ENCODE measurements around the gene GFER. TPM values are rescaled to one million over a fixed set of nuclear protein-coding genes. Genes with fewer than 3 reads are reported as not detected.

The GFER gene
- total and polyA plus RNA-seq, 2 experiments from 2014 or later, result 16.4 to 31.0 TPM

GRCh38 chr16:1999866-2000514 lies 16.0 kb downstream of the GFER start:
- in situ Hi-C loops (cut with MboI), result no loop called here
- Histone ChIP-seq H3F3A (ENCODE audit: insufficient read depth) (peaks cover 36% of the 10 kb centered on the region), H3K4me1 (ENCODE audit: insufficient read depth) (peaks cover 27% of the 10 kb centered on the region), H3K9ac (no peak overlapping the region), H3K9me2 (ENCODE audit: insufficient read depth) (no peaks in the 10 kb centered on the region), H3K36me3 (ENCODE audit: low read depth) (peaks cover 20% of the 10 kb centered on the region), H3K4me2 (ENCODE audit: unreplicated experiment) (no peak overlapping the region), H4K20me1 (ENCODE audit: insufficient read depth) (peaks cover 5% of the 10 kb centered on the region; the same call in 1 of the 2 replicates), H3K9me3 (ENCODE audit: low read depth) (no peaks in the 10 kb centered on the region), H3K79me2 (ENCODE audit: insufficient read depth) (peaks cover 50% of the 10 kb centered on the region), H3K27ac (no peak overlapping the region), H2AFZ (no peak overlapping the region), H3K4me3 (no peak overlapping the region), H3K27me3 (replicated peaks; ENCODE audit: insufficient read depth) (no peaks in the 10 kb centered on the region)
- TF ChIP-seq EZH2phosphoT487 (IDR thresholded peaks at IDR 0.05; ENCODE audit: insufficient read depth, low read depth) (no peak), EZH2 (IDR thresholded peaks at IDR 0.05; ENCODE audit: insufficient read depth, poor library complexity, severe bottlenecking) (no peak)
- no peak for DNase-seq
- WGBS, 2 experiments (ENCODE audit: low coverage in 1 of 2, low lambda C conversion rate in 2 of 2, missing lambda C conversion rate in 2 of 2), result 92% methylated on average over 22 to 28 of the region's 28 CpGs

DNA sequence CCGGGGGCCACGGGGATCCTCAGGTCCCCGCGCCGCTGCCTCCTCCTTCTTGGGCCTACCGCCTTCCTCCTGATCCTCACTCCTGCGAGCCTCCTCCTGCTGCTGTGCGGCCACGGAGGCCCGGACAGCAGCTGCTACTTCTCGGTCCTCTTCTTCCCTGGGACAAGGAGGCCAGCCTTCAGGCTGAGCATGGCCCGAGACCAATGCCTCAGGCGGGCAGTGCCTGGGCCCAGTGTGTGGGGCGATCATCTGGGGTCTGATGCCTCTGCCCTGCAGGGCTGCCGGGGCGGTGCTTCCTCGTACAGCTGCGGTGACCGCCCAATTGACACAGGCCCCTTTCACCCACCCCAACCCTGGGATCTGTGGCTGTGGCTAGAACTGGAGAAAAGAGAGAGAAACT lies 17.0 kb downstream of the GFER start:
- H3K4me1 ChIP-seq (ENCODE audit: insufficient read depth), result peaks cover 23% of the 10 kb centered on the region
- in situ Hi-C loops (cut with MboI), result no loop called here
- H3K79me2 ChIP-seq (ENCODE audit: insufficient read depth), result peaks cover 60% of the 10 kb centered on the region
- H3K36me3 ChIP-seq (ENCODE audit: low read depth), result peaks cover 20% of the 10 kb centered on the region
- no peaks in the 10 kb centered on the region for H3K27me3 ChIP-seq (replicated peaks; ENCODE audit: insufficient read depth)
- H3K9ac ChIP-seq, result no peak overlapping the region
- no peaks in the 10 kb centered on the region for H3K9me2 ChIP-seq (ENCODE audit: insufficient read depth)
- H3K4me2 ChIP-seq (ENCODE audit: unreplicated experiment), result no peak overlapping the region
- WGBS, 2 experiments (ENCODE audit: low coverage in 1 of 2, low lambda C conversion rate in 2 of 2, missing lambda C conversion rate in 2 of 2), result 98% methylated on average over 18 to 19 of the region's 19 CpGs
- no peak overlapping the region for H2AFZ ChIP-seq
- no peak overlapping the region for H3K27ac ChIP-seq
- no peak for DNase-seq
- no peak overlapping the region for H3K4me3 ChIP-seq
- H3F3A ChIP-seq (ENCODE audit: insufficient read depth), result peaks cover 26% of the 10 kb centered on the region
- no peak for TF ChIP-seq EZH2phosphoT487 (IDR thresholded peaks at IDR 0.05; ENCODE audit: insufficient read depth, low read depth)
- TF ChIP-seq EZH2 (IDR thresholded peaks at IDR 0.05; ENCODE audit: insufficient read depth, poor library complexity, severe bottlenecking), result no peak
- H4K20me1 ChIP-seq (ENCODE audit: insufficient read depth), result peaks cover 5% of the 10 kb centered on the region; the same call in 1 of the 2 replicates
- H3K9me3 ChIP-seq (ENCODE audit: low read depth), result no peaks in the 10 kb centered on the region

DNA sequence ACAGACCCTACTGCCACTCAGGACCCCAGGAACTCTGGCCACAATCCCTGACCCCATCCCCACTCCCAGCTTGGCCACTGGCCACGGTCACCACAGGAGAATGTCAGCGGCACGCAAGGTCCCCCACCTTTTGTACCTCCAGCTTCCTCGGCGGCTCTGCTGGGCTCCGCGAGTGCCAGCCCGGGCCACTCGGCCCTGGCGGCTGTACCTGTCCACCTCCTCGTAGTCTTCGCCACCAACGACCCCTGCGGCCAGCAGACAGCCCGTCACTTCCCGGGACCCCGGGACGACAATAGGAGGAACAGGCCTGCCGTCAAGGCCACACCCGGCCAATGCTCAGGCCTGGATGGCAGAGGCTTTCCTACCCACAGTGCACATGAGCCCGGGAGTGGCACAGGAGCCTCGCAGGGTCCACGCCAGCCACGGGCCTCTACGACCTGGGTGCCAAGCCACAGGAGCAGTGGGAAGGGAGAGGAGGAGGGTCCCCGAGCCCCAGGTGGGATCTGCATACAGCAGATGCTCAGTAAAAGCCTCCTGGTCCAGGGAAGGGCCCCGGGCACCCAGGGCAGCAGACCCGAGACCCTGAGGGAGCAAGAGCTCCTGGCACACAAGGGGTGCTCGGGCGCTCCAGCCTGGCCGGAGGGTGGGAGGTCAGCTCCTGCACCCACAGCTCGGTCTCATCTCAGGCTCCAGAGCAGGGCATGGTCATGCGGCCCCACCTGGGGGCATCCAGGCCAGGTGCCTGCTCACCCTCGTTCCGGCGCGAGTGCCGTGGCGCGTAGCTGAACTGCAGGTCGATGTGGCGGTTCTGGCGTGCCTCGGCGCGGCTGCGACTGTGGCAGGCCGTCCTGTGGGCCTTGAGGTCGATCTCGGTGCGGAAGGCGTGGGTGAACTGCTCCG lies 17.7 kb downstream of the GFER start:
- Histone ChIP-seq H4K20me1 (ENCODE audit: insufficient read depth) (peaks cover 5% of the 10 kb centered on the region; the same call in 1 of the 2 replicates), H3K36me3 (ENCODE audit: low read depth) (peaks cover 18% of the 10 kb centered on the region), H3K27ac (no peak overlapping the region), H3K4me1 (ENCODE audit: insufficient read depth) (peaks cover 20% of the 10 kb centered on the region), H3K9ac (no peak overlapping the region), H3K9me3 (ENCODE audit: low read depth) (no peaks in the 10 kb centered on the region), H3K79me2 (ENCODE audit: insufficient read depth) (peaks cover 67% of the 10 kb centered on the region), H3F3A (ENCODE audit: insufficient read depth) (peaks cover 19% of the 10 kb centered on the region), H3K9me2 (ENCODE audit: insufficient read depth) (no peaks in the 10 kb centered on the region), H3K4me3 (no peak overlapping the region), H3K4me2 (ENCODE audit: unreplicated experiment) (no peak overlapping the region), H3K27me3 (replicated peaks; ENCODE audit: insufficient read depth) (no peaks in the 10 kb centered on the region), H2AFZ (no peak overlapping the region)
- in situ Hi-C loops (cut with MboI), result no loop called here
- no peak for TF ChIP-seq EZH2phosphoT487 (IDR thresholded peaks at IDR 0.05; ENCODE audit: insufficient read depth, low read depth)
- DNase-seq, result no peak
- 95 to 97% methylated on average over 46 to 53 of the region's 53 CpGs for WGBS, 2 experiments (ENCODE audit: low coverage in 1 of 2, low lambda C conversion rate in 2 of 2, missing lambda C conversion rate in 2 of 2)

DNA sequence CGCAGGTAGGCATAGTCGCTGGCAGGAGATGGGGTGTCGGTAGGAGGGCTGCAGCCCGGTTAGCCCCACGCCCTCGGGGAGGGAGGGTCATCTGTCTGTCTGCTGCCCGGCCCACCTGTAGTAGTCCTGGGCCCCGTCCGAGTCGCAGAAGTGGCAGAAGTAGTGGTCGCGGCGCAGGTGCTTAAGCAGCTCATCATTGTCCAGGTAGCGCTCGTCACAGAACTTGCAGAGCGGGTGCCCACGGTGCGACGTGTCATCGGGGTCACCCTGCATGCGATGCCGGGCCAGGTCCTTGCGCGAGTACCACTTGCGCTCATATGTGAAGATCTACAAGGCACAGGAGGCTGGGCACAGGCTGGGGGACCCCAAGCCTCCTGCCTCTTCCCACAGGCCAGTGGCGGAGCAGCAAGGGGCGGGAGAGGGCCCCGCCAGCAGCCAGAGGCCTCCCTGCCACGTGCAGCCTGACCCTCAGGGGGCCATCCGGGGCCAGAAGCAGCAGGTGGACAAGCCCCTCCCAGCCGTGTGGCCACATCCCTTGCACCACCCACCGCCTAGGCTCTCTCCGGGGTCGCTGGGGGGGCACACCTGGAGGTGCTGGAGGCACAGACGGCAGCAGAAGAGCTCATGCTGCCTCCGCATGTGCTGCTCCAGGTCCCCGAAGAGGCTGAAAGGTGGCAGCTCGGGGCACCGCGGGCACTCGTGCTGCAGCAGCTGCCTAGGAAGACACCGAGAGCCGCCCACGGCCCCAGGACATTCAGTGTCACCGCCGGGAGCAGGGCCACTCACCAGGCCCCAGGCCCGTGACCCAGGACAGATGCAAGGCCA lies 18.6 kb downstream of the GFER start:
- no peaks in the 10 kb centered on the region for H3K9me2 ChIP-seq (ENCODE audit: insufficient read depth)
- H3K79me2 ChIP-seq (ENCODE audit: insufficient read depth), result peaks cover 76% of the 10 kb centered on the region
- peaks cover 16% of the 10 kb centered on the region for H3K36me3 ChIP-seq (ENCODE audit: low read depth)
- no peak for DNase-seq
- H3K9ac ChIP-seq, result no peak overlapping the region
- in situ Hi-C loops (cut with MboI), result no loop called here
- no peaks in the 10 kb centered on the region for H3K9me3 ChIP-seq (ENCODE audit: low read depth)
- no peak overlapping the region for H3K4me2 ChIP-seq (ENCODE audit: unreplicated experiment)
- peaks cover 19% of the 10 kb centered on the region for H3K4me1 ChIP-seq (ENCODE audit: insufficient read depth)
- TF ChIP-seq EZH2phosphoT487 (IDR thresholded peaks at IDR 0.05; ENCODE audit: insufficient read depth, low read depth), result no peak
- no peak for TF ChIP-seq EZH2 (IDR thresholded peaks at IDR 0.05; ENCODE audit: insufficient read depth, poor library complexity, severe bottlenecking)
- H3K27ac ChIP-seq, result no peak overlapping the region
- H4K20me1 ChIP-seq (ENCODE audit: insufficient read depth), result peaks cover 10% of the 10 kb centered on the region; the same call in 1 of the 2 replicates
- no peaks in the 10 kb centered on the region for H3K27me3 ChIP-seq (replicated peaks; ENCODE audit: insufficient read depth)
- peaks cover 15% of the 10 kb centered on the region for H3F3A ChIP-seq (ENCODE audit: insufficient read depth)
- WGBS, 2 experiments (ENCODE audit: low coverage in 1 of 2, low lambda C conversion rate in 2 of 2, missing lambda C conversion rate in 2 of 2), result 93 to 94% methylated on average over 46 to 47 of the region's 47 CpGs
- H3K4me3 ChIP-seq, result no peak overlapping the region
- no peak overlapping the region for H2AFZ ChIP-seq
